Neural crest cell (in vitro differentiated cells): ENCODE results near the gene SKIDA1. TPM values are rescaled to one million over a fixed set of nuclear protein-coding genes. Genes with fewer than 3 reads are reported as not detected.

Source experiments
- DNase-seq: peaks from one replicate; pipeline ENCODE4 v3.0.0; 2021; ENCODE audit warnings: low read depth, mixed read lengths, low spot score
- H3K27ac Mint-ChIP-seq: one replicate; pipeline ENCODE4 v1.8.0; 2021; ENCODE audit warnings: mild to moderate bottlenecking, mixed read lengths; ENCODE audit not compliant: unreplicated experiment
- H3K27me3 Mint-ChIP-seq: 2 replicates; pipeline ENCODE4 v1.8.0; 2021; ENCODE audit warnings: low read depth, mild to moderate bottlenecking, mixed read lengths
- H3K36me3 Mint-ChIP-seq: 2 replicates; pipeline ENCODE4 v1.8.0; 2021; ENCODE audit warnings: low read depth, mild to moderate bottlenecking, mixed read lengths
- H3K4me1 Mint-ChIP-seq: 2 replicates; pipeline ENCODE4 v1.8.0; 2021; ENCODE audit warnings: mixed read lengths
- H3K4me3 Mint-ChIP-seq: one replicate; pipeline ENCODE4 v1.8.0; 2021; ENCODE audit warnings: mild to moderate bottlenecking, mixed read lengths
- H3K9me3 Mint-ChIP-seq: 2 replicates; pipeline ENCODE4 v1.8.0; 2021; ENCODE audit warnings: mixed read lengths
- CTCF ChIP-seq: fragments of 200-600 bp; sonication (generic); conservative IDR thresholded peaks from 2 replicates; pipeline ENCODE4 v1.5.0; 2021; ENCODE audit warnings: antibody characterized with exemption, mild to moderate bottlenecking
- total RNA-seq: library from RNA; stranded (reverse); gene quantifications from 2 replicates; pipeline ENCODE4 v1.2.1, GENCODE V29; 2021

SKIDA1 gene
- total RNA-seq, 1 donor from 2014 or later: 53.0 TPM

GRCh38 chr10:21499701-21500577 is 25.5 kb downstream of the SKIDA1 start:
- Mint-ChIP-seq H3K27me3 (no peaks in the 10 kb centered on the region), H3K27ac (peak overlapping the region; percentile 68), H3K36me3 (no peaks in the 10 kb centered on the region), H3K4me1 (peaks cover 73% of the 10 kb centered on the region), H3K9me3 (no peaks in the 10 kb centered on the region), H3K4me3 (peak overlapping the region; percentile 92)
- peak; percentile 33 for TF ChIP-seq CTCF
- DNase-seq: no peak

GRCh38 chr10:21498986-21499385 is 26.5 kb downstream of the SKIDA1 start:
- no peaks in the 10 kb centered on the region for H3K36me3 Mint-ChIP-seq

GRCh38 chr10:21498377-21498776 is 27.1 kb downstream of the SKIDA1 start:
- Mint-ChIP-seq H3K27ac (peak overlapping the region; percentile 1), H3K4me3 (peak overlapping the region; percentile 92), H3K9me3 (no peaks in the 10 kb centered on the region), H3K27me3 (peaks cover 3% of the 10 kb centered on the region), H3K36me3 (peaks cover 2% of the 10 kb centered on the region), H3K4me1 (peaks cover 71% of the 10 kb centered on the region)
- TF ChIP-seq CTCF: no peak
- no peak for DNase-seq

More at GRCh38 chr10:21498986-21499385, 26.5 kb downstream of the SKIDA1 start:
- no peak for DNase-seq
- peaks cover 72% of the 10 kb centered on the region for H3K4me1 Mint-ChIP-seq
- no peak for TF ChIP-seq CTCF
- H3K9me3 Mint-ChIP-seq: no peaks in the 10 kb centered on the region
- peak overlapping the region; percentile 68 for H3K27ac Mint-ChIP-seq
- H3K4me3 Mint-ChIP-seq: peak overlapping the region; percentile 92
- H3K27me3 Mint-ChIP-seq: peaks cover 3% of the 10 kb centered on the region

- TF ChIP-seq CTCF: no peak
- H3K27ac Mint-ChIP-seq: peak overlapping the region; percentile 1
- peaks cover 2% of the 10 kb centered on the region for H3K36me3 Mint-ChIP-seq
- H3K4me1 Mint-ChIP-seq: peaks cover 68% of the 10 kb centered on the region
- peaks cover 3% of the 10 kb centered on the region for H3K27me3 Mint-ChIP-seq
- H3K9me3 Mint-ChIP-seq: no peaks in the 10 kb centered on the region
- DNase-seq: peak; percentile 57
- H3K4me3 Mint-ChIP-seq: peak overlapping the region; percentile 92
Measured at GRCh38 chr10:21497177-21497807, 28.2 kb downstream of the SKIDA1 start.

GRCh38 chr10:21496343-21497176 is 28.9 kb downstream of the SKIDA1 start:
- Mint-ChIP-seq H3K4me3 (peak overlapping the region; percentile 92), H3K36me3 (peaks cover 2% of the 10 kb centered on the region), H3K9me3 (no peaks in the 10 kb centered on the region), H3K27me3 (peaks cover 3% of the 10 kb centered on the region), H3K4me1 (peaks cover 63% of the 10 kb centered on the region), H3K27ac (peak overlapping the region; percentile 93)
- peak; percentile 48 for TF ChIP-seq CTCF
- DNase-seq: peak; percentile 52
